ENCODE measurements around the gene AARSD1. TPM values are rescaled to one million over a fixed set of nuclear protein-coding genes. Genes with fewer than 3 reads are reported as not detected.

Gene AARSD1
- total RNA-seq, 1 donor from 2014 or later = 60.0 TPM

DNA sequence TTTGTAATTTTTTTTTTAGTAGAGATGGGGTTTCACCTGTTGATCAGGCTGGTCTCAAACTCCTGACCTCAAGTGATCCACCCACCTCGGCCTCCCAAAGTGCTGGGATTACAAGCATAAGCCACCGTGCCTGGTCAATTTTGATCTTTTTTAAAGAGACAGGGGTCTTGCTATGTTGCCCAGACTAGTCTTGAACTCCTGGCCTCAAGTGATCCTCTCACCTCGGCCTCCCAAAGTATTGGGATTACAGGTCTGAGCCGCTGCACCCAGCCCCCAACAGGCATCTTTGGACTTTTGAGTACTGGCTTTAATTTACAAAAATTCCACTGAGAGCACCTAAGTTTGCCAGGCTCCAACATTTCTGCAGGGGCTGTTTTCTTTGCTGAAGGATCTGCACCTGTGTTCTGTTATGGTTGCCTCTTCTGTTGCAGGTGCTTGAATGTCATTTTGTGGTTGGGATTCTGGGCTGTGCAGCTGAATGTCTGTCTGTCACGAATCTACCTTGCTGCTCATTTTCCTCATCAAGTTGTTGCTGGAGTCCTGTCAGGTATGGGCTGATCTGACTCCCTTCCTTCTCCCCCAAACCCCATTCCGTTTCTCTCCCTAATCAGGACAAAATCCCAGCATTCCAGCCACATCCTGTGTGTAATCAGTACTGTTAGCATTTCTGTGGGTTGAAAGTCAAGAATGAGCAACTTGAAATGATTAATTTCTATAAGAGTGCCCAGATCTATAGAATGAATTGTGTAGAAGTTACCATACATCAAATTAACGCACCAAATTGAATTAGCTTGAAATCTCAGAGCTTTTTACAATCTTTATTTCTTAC is 55.2 kb downstream of the AARSD1 start:
- no peak for TF ChIP-seq CTCF (conservative IDR thresholded peaks at IDR 0.05)
- DNase-seq (ENCODE audit: extremely low spot score, unreplicated experiment) = no peak
- Mint-ChIP-seq H3K4me1 (ENCODE audit: unreplicated experiment) (no peaks in the 10 kb centered on the region), H3K27me3 (peaks cover 34% of the 10 kb centered on the region), H3K4me3 (no peak overlapping the region), H3K36me3 (no peaks in the 10 kb centered on the region), H3K9me3 (no peaks in the 10 kb centered on the region), H3K27ac (no peak overlapping the region)

GRCh38 chr17:42906772-42907446 is 57.3 kb downstream of the AARSD1 start:
- no peak overlapping the region for H3K27ac Mint-ChIP-seq
- DNase-seq (ENCODE audit: extremely low spot score, unreplicated experiment) = no peak
- H3K9me3 Mint-ChIP-seq = no peaks in the 10 kb centered on the region
- peaks cover 30% of the 10 kb centered on the region for H3K27me3 Mint-ChIP-seq
- no peak overlapping the region for H3K4me3 Mint-ChIP-seq
- TF ChIP-seq CTCF (conservative IDR thresholded peaks at IDR 0.05) = no peak
- H3K36me3 Mint-ChIP-seq = no peaks in the 10 kb centered on the region
- no peaks in the 10 kb centered on the region for H3K4me1 Mint-ChIP-seq (ENCODE audit: unreplicated experiment)

GRCh38 chr17:42904110-42904469 is 60.2 kb downstream of the AARSD1 start:
- H3K4me1 Mint-ChIP-seq (ENCODE audit: unreplicated experiment) = no peaks in the 10 kb centered on the region
- H3K4me3 Mint-ChIP-seq = no peak overlapping the region
- peaks cover 20% of the 10 kb centered on the region for H3K27me3 Mint-ChIP-seq
- no peaks in the 10 kb centered on the region for H3K36me3 Mint-ChIP-seq
- no peak for DNase-seq (ENCODE audit: extremely low spot score, unreplicated experiment)
- no peak overlapping the region for H3K27ac Mint-ChIP-seq
- TF ChIP-seq CTCF (conservative IDR thresholded peaks at IDR 0.05) = no peak
- no peaks in the 10 kb centered on the region for H3K9me3 Mint-ChIP-seq

DNA sequence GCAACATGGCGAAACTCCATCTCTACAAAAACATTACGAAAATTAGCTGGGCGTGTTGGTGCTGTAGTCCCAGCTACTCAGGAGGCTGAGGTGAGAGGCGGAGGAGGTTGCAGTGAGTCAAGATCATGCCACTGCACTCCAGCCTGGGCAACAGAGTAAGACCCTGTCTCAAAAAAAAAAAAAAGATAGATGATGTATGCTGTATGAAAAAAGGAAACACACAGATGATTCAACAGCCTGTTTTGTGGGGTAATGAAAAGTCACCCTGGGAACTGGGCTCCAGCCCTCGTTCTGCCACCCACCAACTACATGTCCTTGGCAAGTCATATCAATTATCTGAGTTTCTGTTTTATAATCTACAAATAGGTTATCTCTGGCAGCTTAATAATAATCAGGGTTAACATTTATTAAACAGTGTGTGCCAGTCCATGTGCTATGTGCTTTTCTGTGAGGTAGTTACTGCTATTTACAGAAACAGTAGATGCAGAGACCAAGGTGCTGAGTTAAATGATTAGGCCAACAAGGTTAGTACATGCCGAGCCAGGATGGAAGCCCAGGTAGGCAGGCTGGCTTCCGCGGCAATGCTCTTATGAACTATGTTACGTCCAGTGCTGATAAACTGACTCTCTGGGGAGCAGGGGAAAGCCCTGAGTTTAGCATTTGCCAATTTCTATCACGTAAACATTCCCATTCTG is 62.6 kb downstream of the AARSD1 start:
- Mint-ChIP-seq H3K9me3 (no peaks in the 10 kb centered on the region), H3K27ac (no peak overlapping the region), H3K4me3 (no peak overlapping the region), H3K27me3 (peaks cover 12% of the 10 kb centered on the region), H3K4me1 (ENCODE audit: unreplicated experiment) (no peaks in the 10 kb centered on the region), H3K36me3 (no peaks in the 10 kb centered on the region)
- no peak for TF ChIP-seq CTCF (conservative IDR thresholded peaks at IDR 0.05)
- DNase-seq (ENCODE audit: extremely low spot score, unreplicated experiment) = no peak

Other genes with a start within 250 kb of the AARSD1 start
- gene EZH1, start 219.4 kb downstream of the AARSD1 start, total RNA-seq (ENCODE audit: low replicate concordance) = 30.6 and 37.6 TPM in 2 replicates
- gene RAMP2, start 203.2 kb downstream of the AARSD1 start, total RNA-seq (ENCODE audit: low replicate concordance) = 1.5 and 8.3 TPM in 2 replicates
- gene VPS25, start 191.0 kb downstream of the AARSD1 start, total RNA-seq (ENCODE audit: low replicate concordance) = 86.9 and 103 TPM in 2 replicates
- gene WNK4, start 183.8 kb downstream of the AARSD1 start, total RNA-seq (ENCODE audit: low replicate concordance) = 2.7 and 4.2 TPM in 2 replicates
- gene COA3, start 165.8 kb downstream of the AARSD1 start, total RNA-seq (ENCODE audit: low replicate concordance) = 82.2 and 93.9 TPM in 2 replicates
- gene CNTD1, start 165.6 kb downstream of the AARSD1 start, total RNA-seq (ENCODE audit: low replicate concordance) = 0.46 TPM in 1 of 2 replicates, not detected in the other
- gene BECN1, start 140.2 kb downstream of the AARSD1 start, total RNA-seq (ENCODE audit: low replicate concordance) = 62.5 and 72.1 TPM in 2 replicates
- gene PSME3, start 131.1 kb downstream of the AARSD1 start, total RNA-seq (ENCODE audit: low replicate concordance) = 116 and 120 TPM in 2 replicates
- 2.7 and 3.4 TPM in 2 replicates for gene AOC2, start 119.9 kb downstream of the AARSD1 start, total RNA-seq (ENCODE audit: low replicate concordance)
- gene AOC3, start 113.3 kb downstream of the AARSD1 start, total RNA-seq (ENCODE audit: low replicate concordance) = 1.5 and 2.4 TPM in 2 replicates
- gene G6PC1, start 63.7 kb downstream of the AARSD1 start, total RNA-seq (ENCODE audit: low replicate concordance) = 1.5 and 2.9 TPM in 2 replicates
- gene PTGES3L, start 15.6 kb upstream of the AARSD1 start, total RNA-seq (ENCODE audit: low replicate concordance) = 1.0 and 1.5 TPM in 2 replicates
- gene RUNDC1, start 16.1 kb upstream of the AARSD1 start, total RNA-seq (ENCODE audit: low replicate concordance) = 18.2 and 19.7 TPM in 2 replicates
- 1,148 and 1,194 TPM in 2 replicates for gene RPL27, start 34.0 kb upstream of the AARSD1 start, total RNA-seq (ENCODE audit: low replicate concordance)
- 6.6 and 8.8 TPM in 2 replicates for gene IFI35, start 42.3 kb upstream of the AARSD1 start, total RNA-seq (ENCODE audit: low replicate concordance)
- 167 and 274 TPM in 2 replicates for gene VAT1, start 57.9 kb upstream of the AARSD1 start, total RNA-seq (ENCODE audit: low replicate concordance)
- 3.3 and 7.1 TPM in 2 replicates for gene RND2, start 60.8 kb upstream of the AARSD1 start, total RNA-seq (ENCODE audit: low replicate concordance)
- 19.4 and 38.9 TPM in 2 replicates for gene BRCA1, start 160.9 kb upstream of the AARSD1 start, total RNA-seq (ENCODE audit: low replicate concordance)
- 60.8 and 65.9 TPM in 2 replicates for gene NBR1, start 206.8 kb upstream of the AARSD1 start, total RNA-seq (ENCODE audit: low replicate concordance)
- gene TMEM106A, start 247.4 kb upstream of the AARSD1 start, total RNA-seq (ENCODE audit: low replicate concordance) = 4.4 TPM in 2 replicates

All from type B pancreatic cell (in vitro differentiated cells).